OCI-LY7 (cell line): Measurements from ENCODE around the gene PPP1R9B.

ENCODE experiments used
- EZH2phosphoT487 ChIP-seq: fragments of 200-600 bp; sonication (generic); IDR thresholded peaks from 2 replicates; pipeline ENCODE4 v1.6.1; 2018; ENCODE audit warnings: low read depth, borderline replicate concordance, mild to moderate bottlenecking, mixed run types, antibody characterized with exemption, low read length, moderate library complexity, mixed read lengths
- TF ChIP-seq, protein P1 (sequence below): fragments of 200-600 bp; sonication (generic); conservative IDR thresholded peaks from 2 replicates; pipeline ENCODE4 v1.5.1; 2014; ENCODE audit warnings: mild to moderate bottlenecking, antibody characterized with exemption, low read length, moderate library complexity, mixed read lengths

DNA sequence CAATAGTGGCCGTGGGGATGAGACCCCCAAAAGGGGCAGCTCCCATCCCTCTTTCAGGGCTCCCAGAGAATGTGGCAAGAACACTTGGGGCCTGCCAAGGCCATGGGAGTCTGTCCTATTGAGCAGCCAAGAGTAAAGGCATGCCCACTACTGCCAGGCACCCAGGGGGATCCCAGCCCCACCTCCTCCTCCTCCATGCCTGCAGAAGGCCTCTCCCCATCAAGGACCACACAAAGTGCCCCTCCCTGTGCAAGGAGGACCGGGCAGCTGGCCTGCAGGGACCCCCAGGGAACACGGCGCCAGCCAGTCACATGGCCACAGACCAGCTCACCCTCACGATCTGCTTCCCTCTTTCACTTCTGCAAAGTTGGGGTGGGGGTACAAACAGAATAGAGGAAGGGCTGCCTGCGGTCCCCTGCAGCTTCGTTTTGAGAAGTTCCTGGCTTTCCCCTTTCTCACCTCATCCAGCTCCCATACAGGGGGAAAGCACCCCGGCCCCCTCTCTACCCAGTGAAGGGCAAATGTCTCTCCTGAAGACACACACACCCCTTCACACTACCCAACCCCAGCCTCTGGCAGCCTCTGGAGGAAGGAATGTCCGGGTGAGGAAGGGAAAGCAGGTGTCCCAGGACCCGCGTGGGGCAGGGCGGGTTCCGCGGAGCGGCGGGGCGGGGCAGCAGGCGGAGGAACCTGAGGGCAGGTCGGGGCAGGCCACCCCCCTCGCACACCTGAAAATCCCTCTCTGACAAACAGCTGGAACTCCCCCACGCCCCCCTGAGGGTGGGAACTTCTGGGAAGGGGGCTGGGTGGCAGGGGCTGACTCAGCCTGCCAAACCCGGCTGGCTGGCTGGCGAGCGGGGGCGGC, 2.0 kb downstream of the PPP1R9B start:
- TF ChIP-seq, protein P1, sequence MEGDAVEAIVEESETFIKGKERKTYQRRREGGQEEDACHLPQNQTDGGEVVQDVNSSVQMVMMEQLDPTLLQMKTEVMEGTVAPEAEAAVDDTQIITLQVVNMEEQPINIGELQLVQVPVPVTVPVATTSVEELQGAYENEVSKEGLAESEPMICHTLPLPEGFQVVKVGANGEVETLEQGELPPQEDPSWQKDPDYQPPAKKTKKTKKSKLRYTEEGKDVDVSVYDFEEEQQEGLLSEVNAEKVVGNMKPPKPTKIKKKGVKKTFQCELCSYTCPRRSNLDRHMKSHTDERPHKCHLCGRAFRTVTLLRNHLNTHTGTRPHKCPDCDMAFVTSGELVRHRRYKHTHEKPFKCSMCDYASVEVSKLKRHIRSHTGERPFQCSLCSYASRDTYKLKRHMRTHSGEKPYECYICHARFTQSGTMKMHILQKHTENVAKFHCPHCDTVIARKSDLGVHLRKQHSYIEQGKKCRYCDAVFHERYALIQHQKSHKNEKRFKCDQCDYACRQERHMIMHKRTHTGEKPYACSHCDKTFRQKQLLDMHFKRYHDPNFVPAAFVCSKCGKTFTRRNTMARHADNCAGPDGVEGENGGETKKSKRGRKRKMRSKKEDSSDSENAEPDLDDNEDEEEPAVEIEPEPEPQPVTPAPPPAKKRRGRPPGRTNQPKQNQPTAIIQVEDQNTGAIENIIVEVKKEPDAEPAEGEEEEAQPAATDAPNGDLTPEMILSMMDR, result no peak
- TF ChIP-seq EZH2phosphoT487, result no peak
